Glutamatergic neuron (in vitro differentiated cells): ENCODE data around the gene VWA8. TPM values are rescaled to one million over a fixed set of nuclear protein-coding genes. Genes with fewer than 3 reads are reported as not detected.

Source experiments
- DNase-seq: peaks from one replicate; pipeline ENCODE4 v3.0.0; 2022
- H3K27ac Mint-ChIP-seq: one replicate; pipeline ENCODE4 v1.8.0; 2020; ENCODE audit warnings: mild to moderate bottlenecking, mixed read lengths, inconsistent platforms; ENCODE audit not compliant: unreplicated experiment
- H3K27me3 Mint-ChIP-seq: one replicate; pipeline ENCODE4 v1.8.0; 2020; ENCODE audit warnings: mild to moderate bottlenecking, moderate library complexity, mixed read lengths, inconsistent platforms; ENCODE audit not compliant: unreplicated experiment
- H3K36me3 Mint-ChIP-seq: one replicate; pipeline ENCODE4 v1.8.0; 2020; ENCODE audit warnings: mild to moderate bottlenecking, mixed read lengths, inconsistent platforms; ENCODE audit not compliant: unreplicated experiment
- H3K4me1 Mint-ChIP-seq: one replicate; pipeline ENCODE4 v1.8.0; 2020; ENCODE audit warnings: mild to moderate bottlenecking, low read depth, mixed read lengths, inconsistent platforms; ENCODE audit not compliant: unreplicated experiment
- H3K4me3 Mint-ChIP-seq: one replicate; pipeline ENCODE4 v1.8.0; 2020; ENCODE audit warnings: mild to moderate bottlenecking, mixed read lengths, inconsistent platforms; ENCODE audit not compliant: unreplicated experiment
- H3K9me3 Mint-ChIP-seq: one replicate; pipeline ENCODE4 v1.8.0; 2020; ENCODE audit warnings: mild to moderate bottlenecking, moderate library complexity, mixed read lengths, inconsistent platforms; ENCODE audit not compliant: unreplicated experiment
- microRNA-seq: library from miRNA; unstranded; fragments of <30 nt; microRNA quantifications from one replicate; pipeline ENCODE4, GENCODE V29; 2020; ENCODE audit not compliant: unreplicated experiment
- total RNA-seq: library from RNA; stranded (reverse); fragmentation: NEBNext Ultra II Directional; extraction: Animal tissue kit (Norgen Biotek cat#: 25700); gene quantifications from one replicate; pipeline ENCODE4 v1.2.1, GENCODE V29; 2021; ENCODE audit not compliant: unreplicated experiment
- TF ChIP-seq, protein P1 (sequence below): fragments of 200-600 bp; sonication (generic); IDR thresholded peaks from one replicate; pipeline ENCODE4 v1.5.0; 2021; ENCODE audit not compliant: partially characterized antibody, unreplicated experiment

The VWA8 gene
- total RNA-seq, 1 donor from 2014 or later: 16.4 TPM

DNA sequence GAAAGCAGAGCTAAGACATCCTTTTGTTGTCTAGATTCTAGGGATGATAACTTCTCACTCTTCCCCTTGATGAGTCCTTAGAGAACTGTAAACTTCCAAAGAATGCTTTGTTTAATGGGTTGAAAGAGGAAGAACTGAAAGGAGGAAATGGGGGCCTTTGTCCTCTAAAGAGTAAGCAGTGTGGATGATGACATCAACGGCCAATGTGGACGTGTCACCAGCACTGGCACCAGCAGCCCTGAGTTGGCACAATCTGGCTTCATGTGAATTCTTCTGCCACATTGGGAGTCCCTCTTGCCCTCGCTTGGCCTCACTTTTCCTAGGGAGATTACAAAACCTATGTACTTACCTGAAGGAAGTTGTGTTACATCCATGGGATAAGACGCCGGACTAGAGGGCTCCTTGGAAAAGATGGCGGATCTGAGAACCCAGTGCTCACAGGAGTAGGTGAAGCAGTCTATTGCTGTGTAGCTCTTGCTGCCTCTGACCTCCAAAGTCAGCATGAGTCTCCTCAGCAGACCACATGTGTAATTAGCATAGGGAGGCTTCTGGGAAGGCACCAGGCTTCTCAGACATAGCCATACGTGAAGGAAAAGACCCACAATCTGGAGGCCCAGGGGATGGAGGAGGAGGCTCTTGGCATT is 440.8 kb downstream of the VWA8 start:
- DNase-seq: no peak
- Mint-ChIP-seq H3K27ac (no peak overlapping the region), H3K9me3 (peaks cover 2% of the 10 kb centered on the region), H3K4me1 (no peaks in the 10 kb centered on the region), H3K27me3 (peaks cover 5% of the 10 kb centered on the region), H3K36me3 (peaks cover 12% of the 10 kb centered on the region), H3K4me3 (no peak overlapping the region)
- TF ChIP-seq, protein P1, sequence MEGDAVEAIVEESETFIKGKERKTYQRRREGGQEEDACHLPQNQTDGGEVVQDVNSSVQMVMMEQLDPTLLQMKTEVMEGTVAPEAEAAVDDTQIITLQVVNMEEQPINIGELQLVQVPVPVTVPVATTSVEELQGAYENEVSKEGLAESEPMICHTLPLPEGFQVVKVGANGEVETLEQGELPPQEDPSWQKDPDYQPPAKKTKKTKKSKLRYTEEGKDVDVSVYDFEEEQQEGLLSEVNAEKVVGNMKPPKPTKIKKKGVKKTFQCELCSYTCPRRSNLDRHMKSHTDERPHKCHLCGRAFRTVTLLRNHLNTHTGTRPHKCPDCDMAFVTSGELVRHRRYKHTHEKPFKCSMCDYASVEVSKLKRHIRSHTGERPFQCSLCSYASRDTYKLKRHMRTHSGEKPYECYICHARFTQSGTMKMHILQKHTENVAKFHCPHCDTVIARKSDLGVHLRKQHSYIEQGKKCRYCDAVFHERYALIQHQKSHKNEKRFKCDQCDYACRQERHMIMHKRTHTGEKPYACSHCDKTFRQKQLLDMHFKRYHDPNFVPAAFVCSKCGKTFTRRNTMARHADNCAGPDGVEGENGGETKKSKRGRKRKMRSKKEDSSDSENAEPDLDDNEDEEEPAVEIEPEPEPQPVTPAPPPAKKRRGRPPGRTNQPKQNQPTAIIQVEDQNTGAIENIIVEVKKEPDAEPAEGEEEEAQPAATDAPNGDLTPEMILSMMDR: no peak

Small RNA genes lying within 50 kb of the gene (microRNA-seq; reads per million reads assigned to microRNA genes)
- 0.55 reads per million for gene MIR5006

Other genes starting within 250 kb of the VWA8 start
- gene DGKH, start 87.5 kb upstream of the VWA8 start, total RNA-seq: 13.4 TPM